IMR-90 (cell line): ENCODE measurements around the gene TMEM163. TPM values are rescaled to one million over a fixed set of nuclear protein-coding genes. Genes with fewer than 3 reads are reported as not detected.

Experiments
- ATAC-seq: fragments of 200-7000 bp; cut with Tn5 transposase; 2 replicates; pipeline ENCODE4 v1.9.1; 2020; ENCODE audit warnings: low read depth, mild to moderate bottlenecking, moderate library complexity
- BruUV-seq: library from RNA; stranded (reverse); fragments of 400-500 nt; replicated peaks from 2 replicates; lab custom pipeline; 2021; lab: Mats Ljungman, UMichigan
- CTCF ChIA-PET: fragments of 300-600 bp; formaldehyde crosslinking; extraction: SDS; loops from one replicate; lab custom pipeline; 2021; ENCODE audit warnings: antibody characterized with exemption; lab: Yijun Ruan, JAX
- POLR2A ChIA-PET: fragments of 300-600 bp; sonication (Branson Sonifier 250); formaldehyde crosslinking; loops from one replicate; lab custom pipeline; 2022; ENCODE audit warnings: antibody characterized with exemption; ENCODE audit not compliant: unreplicated experiment; lab: Charles Lee
- DNase-seq: peaks from one replicate; pipeline ENCODE4 v3.0.0; 2013
- H2AFZ ChIP-seq: replicated peaks from 2 replicates; pipeline ENCODE3; 2013; ENCODE audit warnings: low read length, mild to moderate bottlenecking; ENCODE audit not compliant: poor library complexity
- H2AK5ac ChIP-seq: 2 replicates; pipeline ENCODE4 v1.6.1; 2013; ENCODE audit warnings: low read depth, low read length, inconsistent platforms
- H2AK9ac ChIP-seq: replicated peaks from 2 replicates; pipeline ENCODE3; 2013; ENCODE audit warnings: mild to moderate bottlenecking, low read depth, low read length, moderate library complexity; ENCODE audit not compliant: poor library complexity
- H2BK120ac ChIP-seq: 2 replicates; pipeline ENCODE4 v1.6.1; 2013; ENCODE audit warnings: low read depth, low read length, inconsistent platforms
- H2BK15ac ChIP-seq: 3 replicates; pipeline ENCODE4 v1.6.1; 2013; ENCODE audit warnings: low read depth, low read length, inconsistent platforms
- H2BK20ac ChIP-seq: 2 replicates; pipeline ENCODE4 v1.6.1; 2013; ENCODE audit warnings: low read depth, mild to moderate bottlenecking, inconsistent platforms, low read length, moderate library complexity
- H2BK5ac ChIP-seq: 2 replicates; pipeline ENCODE4 v1.6.1; 2013; ENCODE audit warnings: mild to moderate bottlenecking, low read depth, low read length, inconsistent platforms; ENCODE audit not compliant: poor library complexity, severe bottlenecking
- H3K14ac ChIP-seq: replicated peaks from 2 replicates; pipeline ENCODE4 v1.6.1; 2013; ENCODE audit warnings: low read depth, low read length, inconsistent platforms
- H3K18ac ChIP-seq: 2 replicates; pipeline ENCODE4 v1.6.1; 2013; ENCODE audit warnings: low read depth, low read length, control low read depth
- H3K23ac ChIP-seq: 2 replicates; pipeline ENCODE4 v1.6.1; 2013; ENCODE audit warnings: low read depth, low read length, inconsistent platforms
- H3K27ac ChIP-seq: 2 replicates; pipeline ENCODE4 v1.5.1; 2013; ENCODE audit warnings: mild to moderate bottlenecking, control low read depth, low read length; ENCODE audit not compliant: insufficient read depth
- H3K27me3 ChIP-seq: 2 replicates; pipeline ENCODE4 v1.6.1; 2013; ENCODE audit warnings: low read length; ENCODE audit not compliant: control insufficient read depth, insufficient read depth
- H3K36me3 ChIP-seq: 2 replicates; pipeline ENCODE4 v1.6.1; 2013; ENCODE audit warnings: low read length, mixed read lengths; ENCODE audit not compliant: control insufficient read depth, insufficient read depth
- H3K4ac ChIP-seq: 2 replicates; pipeline ENCODE4 v1.6.1; 2013; ENCODE audit warnings: low read depth, low read length, inconsistent platforms
- H3K4me1 ChIP-seq: 2 replicates; pipeline ENCODE4 v1.6.1; 2013; ENCODE audit warnings: low read length, mixed read lengths; ENCODE audit not compliant: control insufficient read depth, insufficient read depth
- H3K4me2 ChIP-seq: 2 replicates; pipeline ENCODE4 v1.6.1; 2013; ENCODE audit warnings: low read depth, mild to moderate bottlenecking, control low read depth, low read length, moderate library complexity
- H3K4me3 ChIP-seq: 2 replicates; pipeline ENCODE4 v1.5.1; 2013; ENCODE audit warnings: low read depth, mild to moderate bottlenecking, control low read depth, low read length, moderate library complexity; ENCODE audit not compliant: insufficient read depth
- H3K56ac ChIP-seq: 2 replicates; pipeline ENCODE4 v1.6.1; 2013; ENCODE audit warnings: low read length, inconsistent platforms; ENCODE audit not compliant: insufficient read depth; ENCODE audit errors: extremely low read depth
- H3K79me1 ChIP-seq, 2 experiments: 2 replicates each; pipeline ENCODE4 v1.6.1; 2013; ENCODE audit warnings: low read length in 2 of 2, inconsistent platforms in 1 of 2, low read depth in 1 of 2
- H3K9ac ChIP-seq: 2 replicates; pipeline ENCODE4 v1.6.1; 2013; ENCODE audit warnings: low read depth, low read length, control low read depth
- H3K9me1 ChIP-seq: 2 replicates; pipeline ENCODE4 v1.6.1; 2013; ENCODE audit warnings: low read length, inconsistent platforms; ENCODE audit not compliant: insufficient read depth
- H3K9me3 ChIP-seq: 2 replicates; pipeline ENCODE4 v1.6.1; 2013; ENCODE audit warnings: low read length; ENCODE audit not compliant: control insufficient read depth, insufficient read depth
- H4K20me1 ChIP-seq: 2 replicates; pipeline ENCODE4 v1.6.1; 2013; ENCODE audit warnings: low read length, inconsistent platforms; ENCODE audit not compliant: insufficient read depth
- H4K5ac ChIP-seq: 2 replicates; pipeline ENCODE4 v1.6.1; 2013; ENCODE audit warnings: mild to moderate bottlenecking, low read depth, low read length, control low read depth
- H4K8ac ChIP-seq, 2 experiments: 2 replicates each; pipeline ENCODE4 v1.6.1; 2013; ENCODE audit warnings: low read depth in 2 of 2, low read length in 2 of 2, control low read depth in 1 of 2, inconsistent platforms in 1 of 2
- H4K91ac ChIP-seq: 2 replicates; pipeline ENCODE4 v1.6.1; 2013; ENCODE audit warnings: low read depth, low read length, inconsistent platforms; ENCODE audit not compliant: insufficient read depth
- BHLHE40 ChIP-seq: fragments of 150-350 bp; IDR thresholded peaks from 2 replicates; pipeline ENCODE4 v1.6.1; 2016; ENCODE audit warnings: mild to moderate bottlenecking, low read depth, low read length
- MAFK ChIP-seq: IDR thresholded peaks from 2 replicates; pipeline ENCODE4 v1.6.1; 2012; ENCODE audit warnings: low read depth, low read length, improper control_type of control experiment
- RAD21 ChIP-seq: IDR thresholded peaks from 2 replicates; pipeline ENCODE4 v1.6.1; 2012; ENCODE audit warnings: low read length, improper control_type of control experiment
- SMC3 ChIP-seq: fragments of 150-350 bp; IDR thresholded peaks from 2 replicates; pipeline ENCODE4 v1.6.1; 2016; ENCODE audit warnings: low read depth, mild to moderate bottlenecking, antibody characterized with exemption, low read length, moderate library complexity
- WGBS, 2 experiments: methylation state at CpG; one replicate each; pipeline versions ENCODE4 v1.1.5 to v1.1.7; 2013; ENCODE audit warnings: missing lambda C conversion rate in 2 of 2; ENCODE audit not compliant: insufficient read length in 1 of 2; ENCODE audit errors: extremely low coverage in 2 of 2; 5-methylcytosine and 5-hydroxymethylcytosine counted together
- dilution Hi-C: fragments of 300-500 bp; cut with HindIII; formaldehyde crosslinking; loops from one replicate; pipeline ENCODE4 v1.14.3; 2018; ENCODE audit warnings: low sequenced_read_pairs; ENCODE audit not compliant: unreplicated experiment
- in situ Hi-C: fragments of 300-500 bp; cut with MboI; formaldehyde crosslinking; loops from 3 replicates; pipeline ENCODE4 v1.14.3; 2019; ENCODE audit warnings: low sequenced_read_pairs, inconsistent platforms, mixed read lengths
- intact Hi-C: fragments of 100-400 bp; cut with micrococcal nuclease; formaldehyde crosslinking; loops from 2 replicates; pipeline ENCODE4 v1.10.0; 2022
- polyA plus RNA-seq, 3 experiments: library from polyadenylated mRNA; depleted of rRNA; stranded (reverse); fragments of >200 nt; gene quantifications; 2 replicates each; pipeline ENCODE4 v1.2.3, GENCODE V29; 2012; ENCODE audit warnings: low replicate concordance in 1 of 3
- total RNA-seq: library from RNA; depleted of rRNA; stranded (reverse); fragments of >200 nt; gene quantifications from 2 replicates; pipeline ENCODE4 v1.2.3, GENCODE V29; 2012

The TMEM163 gene
- total and polyA plus RNA-seq, 2 of the 4 experiments (the other 2 are of a cell fraction) = not detected

- no peak overlapping the region for H2BK15ac ChIP-seq
- ChIA-PET POLR2A (no interaction called here), CTCF (no interaction called here)
- no peaks in the 10 kb centered on the region for H3K79me1 ChIP-seq
- in situ Hi-C loops = no loop called here
- no peak overlapping the region for H2BK20ac ChIP-seq
- ATAC-seq = no peak
- H3K36me3 ChIP-seq = no peaks in the 10 kb centered on the region
- DNase-seq = no peak
- no peak overlapping the region for H3K4me2 ChIP-seq
- no peak overlapping the region for H2BK5ac ChIP-seq
- no peak overlapping the region for H3K14ac ChIP-seq
- H3K9me3 ChIP-seq = no peaks in the 10 kb centered on the region
- H4K8ac ChIP-seq = no peak overlapping the region
- H3K27ac ChIP-seq = no peak overlapping the region
- no TSS peak for BruUV-seq
- H3K18ac ChIP-seq = no peak overlapping the region
- H3K23ac ChIP-seq = no peak overlapping the region
- no peaks in the 10 kb centered on the region for H4K20me1 ChIP-seq
- 40% methylated on average over 1 of the region's 2 CpGs; no CpG with 5 or more reads in 1 of the 2 experiments for WGBS, 2 experiments
- H3K56ac ChIP-seq = no peak overlapping the region
- H2AK9ac ChIP-seq = no peak overlapping the region
- H2AK5ac ChIP-seq = no peak overlapping the region
- intact Hi-C loops = no loop called here
- no peaks in the 10 kb centered on the region for H3K27me3 ChIP-seq
- H3K4ac ChIP-seq = no peak overlapping the region
- H3K9me1 ChIP-seq = no peaks in the 10 kb centered on the region
- no peak overlapping the region for H4K5ac ChIP-seq
- no peak overlapping the region for H4K91ac ChIP-seq
- TF ChIP-seq BHLHE40 (no peak), RAD21 (no peak), MAFK (no peak), SMC3 (no peak)
- H3K4me1 ChIP-seq = no peaks in the 10 kb centered on the region
- dilution Hi-C loops = no loop called here
- H3K4me3 ChIP-seq = no peak overlapping the region
- H2AFZ ChIP-seq = no peak overlapping the region
- no peak overlapping the region for H2BK120ac ChIP-seq
- H3K9ac ChIP-seq = no peak overlapping the region
Measured at GRCh38 chr2:134634054-134634753, 84.6 kb downstream of the TMEM163 start.
